Mesodermal cell (in vitro differentiated cells): ENCODE data around the gene RBM34.
"Not testable (repeated sequence)": the region's sequence is repeated elsewhere in the genome, so short reads cannot be mapped to it uniquely, and the experiment has no call there.

ENCODE experiments used
- H3K27ac ChIP-seq: 2 replicates; pipeline ENCODE4 v1.7.0; 2013; ENCODE audit warnings: mild to moderate bottlenecking, low read depth, low read length, moderate library complexity; ENCODE audit not compliant: severe bottlenecking
- H3K36me3 ChIP-seq: 2 replicates; pipeline ENCODE4 v1.7.1; 2013; ENCODE audit warnings: mild to moderate bottlenecking, low read length, moderate library complexity; ENCODE audit not compliant: control insufficient read depth, insufficient read depth
- H3K4me1 ChIP-seq: one replicate; pipeline ENCODE4 v1.7.1; 2013; ENCODE audit warnings: mild to moderate bottlenecking, low read length; ENCODE audit not compliant: insufficient read depth, control insufficient read depth, poor library complexity, severe bottlenecking
- H3K4me3 ChIP-seq: 2 replicates; pipeline ENCODE4 v1.7.0; 2013; ENCODE audit warnings: low read length, control low read depth, mild to moderate bottlenecking; ENCODE audit not compliant: insufficient read depth, poor library complexity, severe bottlenecking; ENCODE audit errors: extremely low read depth
- H3K9me3 ChIP-seq: 2 replicates; pipeline ENCODE4 v1.7.1; 2013; ENCODE audit warnings: mild to moderate bottlenecking, low read length, moderate library complexity; ENCODE audit not compliant: control insufficient read depth
- WGBS, 2 experiments: methylation state at CpG; one replicate each; pipeline ENCODE4 v1.1.5; 2013; ENCODE audit warnings: missing lambda C conversion rate in 2 of 2; ENCODE audit not compliant: insufficient coverage in 2 of 2; 5-methylcytosine and 5-hydroxymethylcytosine counted together

The RBM34 gene

GRCh38 chr1:235180916-235181460 is 19.9 kb upstream of the RBM34 start:
- peaks cover 70% of the 10 kb centered on the region for H3K36me3 ChIP-seq

GRCh38 chr1:235176486-235176885 is 15.4 kb upstream of the RBM34 start:
- no peak overlapping the region for H3K4me3 ChIP-seq
- 94 to 100% methylated on average over 6 of the region's 7 CpGs for WGBS, 2 experiments
- H3K9me3 ChIP-seq: no peaks in the 10 kb centered on the region
- no peak overlapping the region for H3K27ac ChIP-seq
- peaks cover 66% of the 10 kb centered on the region for H3K36me3 ChIP-seq
- H3K4me1 ChIP-seq: no peaks in the 10 kb centered on the region

More at GRCh38 chr1:235180916-235181460, 19.9 kb upstream of the RBM34 start:
- no peaks in the 10 kb centered on the region for H3K4me1 ChIP-seq
- WGBS, 2 experiments: 100% methylated on average over 1 to 3 of the region's 5 CpGs
- no peak overlapping the region for H3K27ac ChIP-seq
- no peaks in the 10 kb centered on the region for H3K9me3 ChIP-seq
- no peak overlapping the region for H3K4me3 ChIP-seq

- Histone ChIP-seq H3K9me3 (no peaks in the 10 kb centered on the region), H3K36me3 (peaks cover 74% of the 10 kb centered on the region), H3K4me1 (no peaks in the 10 kb centered on the region), H3K27ac (no peak overlapping the region), H3K4me3 (no peak overlapping the region)
Observed at GRCh38 chr1:235169986-235170385, 8.9 kb upstream of the RBM34 start.

GRCh38 chr1:235168375-235168774 is 7.3 kb upstream of the RBM34 start:
- 100% methylated on average over 1 of the region's 3 CpGs; no CpG with 5 or more reads in 1 of the 2 experiments for WGBS, 2 experiments
- Histone ChIP-seq H3K9me3 (no peaks in the 10 kb centered on the region), H3K4me1 (no peaks in the 10 kb centered on the region), H3K4me3 (no peak overlapping the region), H3K36me3 (peaks cover 61% of the 10 kb centered on the region), H3K27ac (no peak overlapping the region)

- Histone ChIP-seq H3K27ac (peak overlapping the region; percentile 80), H3K9me3 (no peaks in the 10 kb centered on the region), H3K4me1 (no peaks in the 10 kb centered on the region), H3K36me3 (peaks cover 45% of the 10 kb centered on the region), H3K4me3 (peak overlapping the region; percentile 80)
- WGBS, 2 experiments: 64 to 68% methylated on average over 17 to 18 of the region's 21 CpGs
Observed at GRCh38 chr1:235161685-235162327, 756 bp upstream of the RBM34 start.

- WGBS, 2 experiments: 12 to 25% methylated on average over 8 to 10 of the region's 14 CpGs
- H3K4me1 ChIP-seq: no peaks in the 10 kb centered on the region
Observed at GRCh38 chr1:235160383-235160956, 580 bp downstream of the RBM34 start.

GRCh38 chr1:235159930-235160329 is 1.1 kb downstream of the RBM34 start:
- Histone ChIP-seq H3K36me3 (peaks cover 50% of the 10 kb centered on the region), H3K4me3 (peak overlapping the region; percentile 80)
- not testable (repeated sequence) for H3K4me1 ChIP-seq, H3K27ac ChIP-seq, H3K9me3 ChIP-seq
- WGBS, 2 experiments: 100% methylated on average over 1 to 6 of the region's 9 CpGs

More at GRCh38 chr1:235160383-235160956, 580 bp downstream of the RBM34 start:
- Histone ChIP-seq H3K36me3 (peaks cover 45% of the 10 kb centered on the region), H3K9me3 (no peaks in the 10 kb centered on the region), H3K4me3 (peak overlapping the region; percentile 80), H3K27ac (peak overlapping the region; percentile 80)

GRCh38 chr1:235159284-235159683 is 1.8 kb downstream of the RBM34 start:
- H3K27ac ChIP-seq, H3K9me3 ChIP-seq, H3K4me3 ChIP-seq, H3K4me1 ChIP-seq: not testable (repeated sequence)
- peaks cover 56% of the 10 kb centered on the region for H3K36me3 ChIP-seq
- 85 to 89% methylated on average over 6 to 7 of the region's 9 CpGs for WGBS, 2 experiments

GRCh38 chr1:235158680-235159079 is 2.4 kb downstream of the RBM34 start:
- Histone ChIP-seq H3K9me3 (no peaks in the 10 kb centered on the region), H3K36me3 (peaks cover 62% of the 10 kb centered on the region), H3K27ac (no peak overlapping the region), H3K4me3 (no peak overlapping the region), H3K4me1 (no peaks in the 10 kb centered on the region)
- 100% methylated on average over 1 to 4 of the region's 6 CpGs for WGBS, 2 experiments

- no peaks in the 10 kb centered on the region for H3K4me1 ChIP-seq
- no peak overlapping the region for H3K27ac ChIP-seq
- WGBS, 2 experiments: 94 to 100% methylated on average over 4 of the region's 4 CpGs
- H3K36me3 ChIP-seq: peaks cover 75% of the 10 kb centered on the region
- H3K9me3 ChIP-seq: no peaks in the 10 kb centered on the region
- H3K4me3 ChIP-seq: no peak overlapping the region
Observed at GRCh38 chr1:235157150-235157549, 3.9 kb downstream of the RBM34 start.

- peaks cover 79% of the 10 kb centered on the region for H3K36me3 ChIP-seq
- H3K27ac ChIP-seq: no peak overlapping the region
- no peaks in the 10 kb centered on the region for H3K9me3 ChIP-seq
- WGBS, 2 experiments: 93 to 100% methylated on average over 2 to 3 of the region's 4 CpGs
- H3K4me1 ChIP-seq: no peaks in the 10 kb centered on the region
- no peak overlapping the region for H3K4me3 ChIP-seq
Observed at GRCh38 chr1:235156740-235157139, 4.3 kb downstream of the RBM34 start.
